NCI-H82 treated with DMSO at 0.1 percent for 48 hours (cell line): ENCODE measurements around the gene ZNF491.
"Not testable (repeated sequence)": the region's sequence is repeated elsewhere in the genome, so short reads cannot be mapped to it uniquely, and the experiment has no call there.

Experiments
- DNase-seq: peaks from one replicate; lab custom pipeline; 2025; ENCODE audit not compliant: unreplicated experiment; lab: John Stamatoyannopoulos, UW

ZNF491 gene

GRCh38 chr19:11798391-11799330 lies at the start of gene ZNF491:
Gene ZNF491 (plus strand): TSS chr19:11798523. CDS start chr19:11805954, 7,431 bp downstream.
- peak; percentile 83 for DNase-seq

GRCh38 chr19:11749751-11750150 lies 48.6 kb upstream of the ZNF491 start:
- no peak for DNase-seq

- DNase-seq: no peak
These were observed 46.0 kb upstream of the ZNF491 start for GRCh38 chr19:11752244-11752736.

- DNase-seq: no peak
These were observed 43.7 kb upstream of the ZNF491 start for GRCh38 chr19:11754663-11755062.

- DNase-seq: no peak
These were observed 41.4 kb upstream of the ZNF491 start for GRCh38 chr19:11756965-11757364.

GRCh38 chr19:11759805-11760204 lies 38.5 kb upstream of the ZNF491 start:
- DNase-seq: no peak

GRCh38 chr19:11763117-11763516 lies 35.2 kb upstream of the ZNF491 start:
- DNase-seq: no peak

- no peak for DNase-seq
These were observed 34.7 kb upstream of the ZNF491 start for GRCh38 chr19:11763611-11764010.

- DNase-seq: peak; percentile 53
These were observed 31.4 kb upstream of the ZNF491 start, which contains the start of gene ZNF441 for GRCh38 chr19:11766597-11767591. Gene ZNF441 (plus strand): TSS chr19:11767000. CDS start chr19:11767194, 194 bp downstream.

- DNase-seq: no peak
These were observed 30.6 kb upstream of the ZNF491 start for GRCh38 chr19:11767633-11768133.

GRCh38 chr19:11769995-11770394 lies 28.3 kb upstream of the ZNF491 start:
- DNase-seq: no peak

- DNase-seq: not testable (repeated sequence)
These were observed 26.8 kb upstream of the ZNF491 start for GRCh38 chr19:11771520-11771919.

- not testable (repeated sequence) for DNase-seq
These were observed 21.7 kb upstream of the ZNF491 start for GRCh38 chr19:11776669-11777068.

GRCh38 chr19:11780431-11781020 lies 17.8 kb upstream of the ZNF491 start:
- no peak for DNase-seq

- no peak for DNase-seq
These were observed 16.8 kb upstream of the ZNF491 start for GRCh38 chr19:11781295-11782057.

GRCh38 chr19:11783767-11784166 lies 14.6 kb upstream of the ZNF491 start:
- no peak for DNase-seq

GRCh38 chr19:11784356-11784755 lies 14.0 kb upstream of the ZNF491 start:
- no peak for DNase-seq

GRCh38 chr19:11787536-11787935 lies 10.8 kb upstream of the ZNF491 start:
- no peak for DNase-seq

- no peak for DNase-seq
These were observed 5.4 kb upstream of the ZNF491 start for GRCh38 chr19:11792942-11793341.

- DNase-seq: peak; percentile 60
These were observed 832 bp upstream of the ZNF491 start for GRCh38 chr19:11797491-11797890.
